K562 (cell line): ENCODE results near the gene GP1BB. TPM values are rescaled to one million over a fixed set of nuclear protein-coding genes. Genes with fewer than 3 reads are reported as not detected.

Source experiments
- ADNP ChIP-seq: fragments of 200-800 bp; sonication (Bioruptor generic); IDR thresholded peaks from 2 replicates; pipeline ENCODE4 v1.6.1; 2016; ENCODE audit warnings: missing genetic modification characterization, missing compliant biosample characterization
- CHD1 ChIP-seq: fragments of 200-600 bp; sonication (generic); IDR thresholded peaks from one replicate; pipeline ENCODE4 v1.6.1; 2012; ENCODE audit warnings: mild to moderate bottlenecking, moderate library complexity, low read length, inconsistent platforms
- GTF2A2 ChIP-seq: IDR thresholded peaks from 2 replicates; pipeline ENCODE4 v1.6.1; 2016; ENCODE audit warnings: mild to moderate bottlenecking, missing genetic modification characterization, missing compliant biosample characterization
- HDAC1 ChIP-seq, 2 experiments: fragments of 450-650 bp; IDR thresholded peaks; 2 replicates each; pipeline ENCODE4 v1.6.1; 2016 to 2017; ENCODE audit warnings: inconsistent platforms in 1 of 2, mild to moderate bottlenecking in 1 of 2, moderate library complexity in 1 of 2
- HEY1 ChIP-seq: fragments of 250-450 bp; sonication (Bioruptor Pico); IDR thresholded peaks from 2 replicates; pipeline ENCODE4 v1.5.0; 2020; ENCODE audit warnings: mild to moderate bottlenecking, moderate library complexity, borderline replicate concordance
- LARP7 ChIP-seq: fragments of 450-650 bp; IDR thresholded peaks from 2 replicates; pipeline ENCODE4 v1.6.1; 2016
- RERE ChIP-seq: sonication (generic); formaldehyde crosslinking; IDR thresholded peaks from 2 replicates; pipeline ENCODE4 v1.8.0; 2023; ENCODE audit warnings: missing genetic modification reagents, mild to moderate bottlenecking, borderline replicate concordance
- SIX5 ChIP-seq, 2 experiments: IDR thresholded peaks; 2 replicates each; pipeline ENCODE4 v1.6.1; 2011; ENCODE audit warnings: low read length in 2 of 2, borderline replicate concordance in 1 of 2, low read depth in 1 of 2, mild to moderate bottlenecking in 1 of 2, moderate library complexity in 1 of 2; ENCODE audit not compliant: insufficient read depth in 1 of 2
- SMARCA5 ChIP-seq: fragments of 450-650 bp; IDR thresholded peaks from 2 replicates; pipeline ENCODE4 v1.6.1; 2016
- SNIP1 ChIP-seq: fragments of 450-650 bp; IDR thresholded peaks from 2 replicates; pipeline ENCODE4 v1.7.1; 2017; ENCODE audit warnings: low read depth, mild to moderate bottlenecking
- SPI1 ChIP-seq: IDR thresholded peaks from 2 replicates; pipeline ENCODE4 v1.6.1; 2011; ENCODE audit warnings: low read depth, low read length, control low read depth, borderline replicate concordance
- ZBTB43 ChIP-seq: sonication (generic); formaldehyde crosslinking; IDR thresholded peaks from 2 replicates; pipeline ENCODE4 v1.8.0; 2023; ENCODE audit warnings: mild to moderate bottlenecking, missing genetic modification reagents
- ZNF174 ChIP-seq: fragments of 250-450 bp; sonication (Bioruptor Pico); IDR thresholded peaks from 2 replicates; pipeline ENCODE4 v1.4.0; 2020; ENCODE audit warnings: mild to moderate bottlenecking
- ZNF668 ChIP-seq: fragments of 250-450 bp; sonication (Bioruptor Pico); IDR thresholded peaks from 2 replicates; pipeline ENCODE4 v1.8.0; 2022; ENCODE audit warnings: mild to moderate bottlenecking, inconsistent platforms
- ZNF77 ChIP-seq: fragments of 250-450 bp; sonication (Bioruptor Pico); IDR thresholded peaks from 2 replicates; pipeline ENCODE4 v1.5.0; 2020
- polyA plus RNA-seq, 8 experiments: library from polyadenylated mRNA; depleted of rRNA in 4 of 8; stranded (reverse) in 5 of 8; unstranded in 3 of 8; fragments of >200 nt; fragmentation: Nextera tagmentation in 2 of 8; fragmentation: Illumina TruSeq in 1 of 8; extraction: Ambion mirVana in 2 of 8; extraction: Trizol in 1 of 8; gene quantifications; 2 replicates each; pipeline versions ENCODE4 v1.2.1 to v1.2.3, GENCODE V29; 2011 to 2014; ENCODE audit warnings: inconsistent platforms in 1 of 8, missing spikeins in 1 of 8
- total RNA-seq, 7 experiments: library from RNA; depleted of rRNA in 6 of 7; stranded (reverse); fragments of >200 nt in 6 of 7; fragmentation: Illumina TruSeq in 2 of 7; extraction: Trizol in 2 of 7; gene quantifications; 2 replicates each; pipeline versions ENCODE4 v1.2.1 to v1.2.3, GENCODE V29; 2011 to 2021; ENCODE audit warnings: low replicate concordance in 1 of 7
- TF ChIP-seq, protein P1 (sequence below), 3 experiments: IDR thresholded peaks in 2 of 3; conservative IDR thresholded peaks in 1 of 3; 2 replicates each; pipeline ENCODE4 v1.5.1; 2011 to 2012; ENCODE audit warnings: low read length in 3 of 3, mild to moderate bottlenecking in 3 of 3, control low read depth in 2 of 3, improper control_type of control experiment in 1 of 3, inconsistent platforms in 1 of 3, low read depth in 1 of 3, mixed read lengths in 1 of 3, moderate library complexity in 1 of 3; ENCODE audit not compliant: insufficient read depth in 2 of 3
- TF ChIP-seq, protein P2 (sequence below): fragments of 450-650 bp; IDR thresholded peaks from 2 replicates; pipeline ENCODE4 v1.6.1; 2017; ENCODE audit warnings: antibody characterized with exemption

GP1BB gene
- total and polyA plus RNA-seq, 9 of the 15 experiments (the other 6 are each of a cell fraction or from before 2014, with no cell fraction given) = 0.69 to 162 (median 2.8) TPM

- TF ChIP-seq ZBTB43 (CRISPR knock-in tag) (no peak), SMARCA5 (peak; percentile 93; the same call in 1 of the 2 replicates), CHD1 (peak; percentile 24), LARP7 (peak; percentile 87; the same call in 1 of the 2 replicates), HEY1 (CRISPR knock-in tag) (no peak), ADNP (tag) (no peak), ZNF174 (CRISPR knock-in tag) (no peak), ZNF77 (CRISPR knock-in tag) (no peak), SNIP1 (no peak), RERE (CRISPR knock-in tag) (no peak), ZNF668 (CRISPR knock-in tag) (0 out of 2 replicates have a peak, but pooled peaks have one; percentile 79), GTF2A2 (tag) (peak; percentile 70), HDAC1 (IDR thresholded peaks at IDR 0.05) (no peak), SPI1 (no peak), SIX5 (IDR thresholded peaks at IDR 0.05; ENCODE audit: borderline replicate concordance in 1 of 2, insufficient read depth in 1 of 2, low read depth in 1 of 2, low read length in 2 of 2) (no peak)
- TF ChIP-seq, protein P1, sequence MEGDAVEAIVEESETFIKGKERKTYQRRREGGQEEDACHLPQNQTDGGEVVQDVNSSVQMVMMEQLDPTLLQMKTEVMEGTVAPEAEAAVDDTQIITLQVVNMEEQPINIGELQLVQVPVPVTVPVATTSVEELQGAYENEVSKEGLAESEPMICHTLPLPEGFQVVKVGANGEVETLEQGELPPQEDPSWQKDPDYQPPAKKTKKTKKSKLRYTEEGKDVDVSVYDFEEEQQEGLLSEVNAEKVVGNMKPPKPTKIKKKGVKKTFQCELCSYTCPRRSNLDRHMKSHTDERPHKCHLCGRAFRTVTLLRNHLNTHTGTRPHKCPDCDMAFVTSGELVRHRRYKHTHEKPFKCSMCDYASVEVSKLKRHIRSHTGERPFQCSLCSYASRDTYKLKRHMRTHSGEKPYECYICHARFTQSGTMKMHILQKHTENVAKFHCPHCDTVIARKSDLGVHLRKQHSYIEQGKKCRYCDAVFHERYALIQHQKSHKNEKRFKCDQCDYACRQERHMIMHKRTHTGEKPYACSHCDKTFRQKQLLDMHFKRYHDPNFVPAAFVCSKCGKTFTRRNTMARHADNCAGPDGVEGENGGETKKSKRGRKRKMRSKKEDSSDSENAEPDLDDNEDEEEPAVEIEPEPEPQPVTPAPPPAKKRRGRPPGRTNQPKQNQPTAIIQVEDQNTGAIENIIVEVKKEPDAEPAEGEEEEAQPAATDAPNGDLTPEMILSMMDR (IDR thresholded peaks at IDR 0.05 in 2 of 3, conservative IDR thresholded peaks at IDR 0.05 in 1 of 3; ENCODE audit: insufficient read depth in 2 of 3, low read depth in 1 of 3, low read length in 3 of 3) = peak in 2 of 3 experiments; percentile 10 to 40; a peak in 1 of 6 replicates
- TF ChIP-seq, protein P2, sequence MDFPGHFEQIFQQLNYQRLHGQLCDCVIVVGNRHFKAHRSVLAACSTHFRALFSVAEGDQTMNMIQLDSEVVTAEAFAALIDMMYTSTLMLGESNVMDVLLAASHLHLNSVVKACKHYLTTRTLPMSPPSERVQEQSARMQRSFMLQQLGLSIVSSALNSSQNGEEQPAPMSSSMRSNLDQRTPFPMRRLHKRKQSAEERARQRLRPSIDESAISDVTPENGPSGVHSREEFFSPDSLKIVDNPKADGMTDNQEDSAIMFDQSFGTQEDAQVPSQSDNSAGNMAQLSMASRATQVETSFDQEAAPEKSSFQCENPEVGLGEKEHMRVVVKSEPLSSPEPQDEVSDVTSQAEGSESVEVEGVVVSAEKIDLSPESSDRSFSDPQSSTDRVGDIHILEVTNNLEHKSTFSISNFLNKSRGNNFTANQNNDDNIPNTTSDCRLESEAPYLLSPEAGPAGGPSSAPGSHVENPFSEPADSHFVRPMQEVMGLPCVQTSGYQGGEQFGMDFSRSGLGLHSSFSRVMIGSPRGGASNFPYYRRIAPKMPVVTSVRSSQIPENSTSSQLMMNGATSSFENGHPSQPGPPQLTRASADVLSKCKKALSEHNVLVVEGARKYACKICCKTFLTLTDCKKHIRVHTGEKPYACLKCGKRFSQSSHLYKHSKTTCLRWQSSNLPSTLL = peak; percentile 51; the same call in 1 of the 2 replicates
These were observed 432 bp upstream of the GP1BB start (continued) for GRCh38 chr22:19722982-19723231.
